Endothelial cell (in vitro differentiated cells): ENCODE results near the gene VAC14. TPM values are rescaled to one million over a fixed set of nuclear protein-coding genes. Genes with fewer than 3 reads are reported as not detected.

Source experiments
- DNase-seq: peaks from one replicate; pipeline ENCODE4 v3.0.0; 2021; ENCODE audit warnings: low spot score
- H3K27ac Mint-ChIP-seq: one replicate; pipeline ENCODE4 v1.8.0; 2021; ENCODE audit warnings: mixed read lengths, inconsistent platforms; ENCODE audit not compliant: unreplicated experiment
- H3K27me3 Mint-ChIP-seq: one replicate; pipeline ENCODE4 v1.8.0; 2021; ENCODE audit warnings: mild to moderate bottlenecking, moderate library complexity, mixed read lengths, inconsistent platforms; ENCODE audit not compliant: unreplicated experiment
- H3K36me3 Mint-ChIP-seq: one replicate; pipeline ENCODE4 v1.8.0; 2021; ENCODE audit warnings: mild to moderate bottlenecking, low read depth, mixed read lengths, inconsistent platforms; ENCODE audit not compliant: unreplicated experiment
- H3K4me1 Mint-ChIP-seq: one replicate; pipeline ENCODE4 v1.8.0; 2021; ENCODE audit warnings: mild to moderate bottlenecking, mixed read lengths, inconsistent platforms; ENCODE audit not compliant: unreplicated experiment
- H3K4me3 Mint-ChIP-seq: one replicate; pipeline ENCODE4 v1.8.0; 2021; ENCODE audit warnings: mild to moderate bottlenecking, mixed read lengths, inconsistent platforms; ENCODE audit not compliant: unreplicated experiment
- H3K9me3 Mint-ChIP-seq: one replicate; pipeline ENCODE4 v1.8.0; 2021; ENCODE audit warnings: mixed read lengths, inconsistent platforms; ENCODE audit not compliant: unreplicated experiment
- CTCF ChIP-seq: fragments of 200-600 bp; sonication (generic); IDR thresholded peaks from one replicate; pipeline ENCODE4 v1.5.0; 2021; ENCODE audit warnings: antibody characterized with exemption; ENCODE audit not compliant: unreplicated experiment
- total RNA-seq: library from RNA; stranded (reverse); fragmentation: NEBNext Ultra II Directional; extraction: Animal tissue kit (Norgen Biotek cat#: 25700); gene quantifications from one replicate; pipeline ENCODE4 v1.2.1, GENCODE V29; 2021; ENCODE audit not compliant: unreplicated experiment

Gene VAC14
- total RNA-seq, 1 donor from 2014 or later = 35.6 TPM

- no peak overlapping the region for H3K4me3 Mint-ChIP-seq
- peaks cover 36% of the 10 kb centered on the region for H3K4me1 Mint-ChIP-seq
- H3K27ac Mint-ChIP-seq = no peak overlapping the region
- H3K36me3 Mint-ChIP-seq = peaks cover 16% of the 10 kb centered on the region
- no peak for TF ChIP-seq CTCF
- H3K9me3 Mint-ChIP-seq = no peaks in the 10 kb centered on the region
- DNase-seq = no peak
- H3K27me3 Mint-ChIP-seq = peaks cover 13% of the 10 kb centered on the region
Observed at GRCh38 chr16:70736465-70737376, 64.2 kb downstream of the VAC14 start.

DNA sequence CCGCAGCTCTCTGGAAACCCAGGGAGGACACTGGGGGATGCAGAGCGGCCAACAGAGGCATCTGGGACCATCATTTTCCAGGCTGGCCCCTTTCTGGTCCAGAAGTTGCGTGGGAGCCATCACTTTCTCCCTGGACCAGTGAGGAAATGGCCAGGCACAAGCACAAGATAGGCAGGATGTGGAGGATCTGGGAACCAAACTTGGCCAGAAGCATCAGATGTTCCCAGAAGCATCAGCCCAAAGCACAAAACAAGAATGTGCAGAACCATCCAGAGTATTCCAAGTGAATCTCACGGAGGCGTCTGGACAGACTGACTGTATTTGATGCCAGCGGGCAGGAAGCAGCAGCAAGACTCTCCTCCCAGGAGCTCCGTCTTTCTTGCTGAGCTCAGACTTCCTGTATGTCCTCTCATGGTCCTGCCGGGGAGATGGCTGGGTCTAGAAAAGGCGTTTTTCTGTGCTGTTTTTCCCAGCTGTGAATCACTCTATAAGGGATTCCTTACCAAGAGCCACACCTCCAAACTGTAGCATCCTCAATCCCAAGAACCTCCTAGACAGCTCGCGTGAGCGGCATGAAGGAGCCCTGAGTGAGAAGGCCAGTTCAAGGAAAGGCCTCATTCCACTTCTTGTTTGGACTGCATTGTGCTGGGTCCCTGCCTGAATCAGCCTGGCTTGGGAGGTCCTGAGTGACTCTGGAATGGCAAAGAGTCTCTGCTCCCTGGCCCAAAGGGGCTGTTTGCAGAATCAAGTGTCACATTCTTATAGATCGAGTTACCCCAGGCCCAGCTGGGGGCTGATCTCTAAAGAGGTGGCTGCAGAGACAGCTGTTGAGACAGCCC, 65.6 kb downstream of the VAC14 start:
- H3K27ac Mint-ChIP-seq = no peak overlapping the region
- peaks cover 23% of the 10 kb centered on the region for H3K4me1 Mint-ChIP-seq
- no peak for DNase-seq
- no peak overlapping the region for H3K4me3 Mint-ChIP-seq
- H3K9me3 Mint-ChIP-seq = no peaks in the 10 kb centered on the region
- peaks cover 11% of the 10 kb centered on the region for H3K27me3 Mint-ChIP-seq
- no peak for TF ChIP-seq CTCF
- H3K36me3 Mint-ChIP-seq = peaks cover 14% of the 10 kb centered on the region

GRCh38 chr16:70734522-70735095, 66.3 kb downstream of the VAC14 start:
- Mint-ChIP-seq H3K4me1 (peaks cover 24% of the 10 kb centered on the region), H3K27ac (no peak overlapping the region)

DNA sequence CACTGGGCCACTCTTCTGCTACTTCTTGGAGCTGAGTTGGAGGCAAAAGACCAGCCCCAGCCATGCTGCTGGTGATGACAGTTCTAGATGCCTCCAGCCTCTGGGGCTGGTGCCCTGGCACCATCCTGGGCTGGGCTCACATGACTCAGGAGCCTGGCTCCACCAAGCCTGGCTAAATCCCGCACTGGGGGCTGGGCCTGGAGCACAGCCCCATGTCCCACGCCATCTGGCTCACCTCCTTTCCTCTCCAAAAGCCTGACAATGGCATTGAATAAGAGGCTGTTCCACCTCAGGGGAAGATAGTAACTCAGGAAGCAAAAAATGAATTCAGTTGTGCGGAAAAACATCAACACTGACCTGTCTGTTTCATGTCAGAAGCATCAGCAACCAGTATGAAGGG, 70.0 kb downstream of the VAC14 start:
- no peak for TF ChIP-seq CTCF
- peaks cover 9% of the 10 kb centered on the region for H3K27me3 Mint-ChIP-seq
- H3K36me3 Mint-ChIP-seq = peaks cover 27% of the 10 kb centered on the region
- H3K9me3 Mint-ChIP-seq = no peaks in the 10 kb centered on the region
- peaks cover 26% of the 10 kb centered on the region for H3K4me1 Mint-ChIP-seq
- H3K4me3 Mint-ChIP-seq = no peak overlapping the region
- no peak overlapping the region for H3K27ac Mint-ChIP-seq
- DNase-seq = no peak

More at GRCh38 chr16:70734522-70735095, 66.3 kb downstream of the VAC14 start:
- peaks cover 17% of the 10 kb centered on the region for H3K27me3 Mint-ChIP-seq
- TF ChIP-seq CTCF = no peak
- no peak for DNase-seq
- H3K36me3 Mint-ChIP-seq = peaks cover 20% of the 10 kb centered on the region
- peak overlapping the region; percentile 7 for H3K4me3 Mint-ChIP-seq
- H3K9me3 Mint-ChIP-seq = no peaks in the 10 kb centered on the region
